GM19463 (cell line): ENCODE measurements around the gene FAM78B.
A peak's percentile ranks its signal among the peaks of the same experiment; 100 is the strongest.

Experiments
- ATAC-seq: cut with Tn5 transposase; IDR thresholded peaks from one replicate; pipeline ENCODE4 v1.9.1; 2021; ENCODE audit warnings: mild to moderate bottlenecking, moderate library complexity; ENCODE audit not compliant: unreplicated experiment

FAM78B gene

GRCh38 chr1:166164995-166165660 is 1.7 kb downstream of the FAM78B start:
- peak; percentile 17 for ATAC-seq

- ATAC-seq: no peak
Measured at GRCh38 chr1:166164646-166164994, 2.2 kb downstream of the FAM78B start.

GRCh38 chr1:166159656-166160055 is 7.1 kb downstream of the FAM78B start:
- no peak for ATAC-seq

- no peak for ATAC-seq
Measured at GRCh38 chr1:166156674-166157073, 10.1 kb downstream of the FAM78B start.

- ATAC-seq: no peak
Measured at GRCh38 chr1:166155108-166155507, 11.7 kb downstream of the FAM78B start.

GRCh38 chr1:166153525-166154314 is 13.1 kb downstream of the FAM78B start:
- no peak for ATAC-seq

- no peak for ATAC-seq
Measured at GRCh38 chr1:166152978-166153377, 13.8 kb downstream of the FAM78B start.

GRCh38 chr1:166151804-166152203 is 15.0 kb downstream of the FAM78B start:
- ATAC-seq: no peak

- ATAC-seq: no peak
Measured at GRCh38 chr1:166145499-166145898, 21.3 kb downstream of the FAM78B start.

- ATAC-seq: no peak
Measured at GRCh38 chr1:166141969-166142368, 24.8 kb downstream of the FAM78B start.

- no peak for ATAC-seq
Measured at GRCh38 chr1:166140251-166140650, 26.6 kb downstream of the FAM78B start.

- no peak for ATAC-seq
Measured at GRCh38 chr1:166139735-166140134, 27.1 kb downstream of the FAM78B start.

- no peak for ATAC-seq
Measured at GRCh38 chr1:166136699-166137401, 30.0 kb downstream of the FAM78B start.

GRCh38 chr1:166136222-166136621 is 30.6 kb downstream of the FAM78B start:
- no peak for ATAC-seq

- ATAC-seq: peak; percentile 66
Measured at GRCh38 chr1:166133857-166134256, 32.9 kb downstream of the FAM78B start.

GRCh38 chr1:166133276-166133841 is 33.4 kb downstream of the FAM78B start:
- no peak for ATAC-seq

- no peak for ATAC-seq
Measured at GRCh38 chr1:166132496-166132895, 34.3 kb downstream of the FAM78B start.

GRCh38 chr1:166129006-166129405 is 37.8 kb downstream of the FAM78B start:
- ATAC-seq: no peak

- ATAC-seq: no peak
Measured at GRCh38 chr1:166128195-166128594, 38.6 kb downstream of the FAM78B start.

GRCh38 chr1:166127003-166127402 is 39.8 kb downstream of the FAM78B start:
- ATAC-seq: no peak

- ATAC-seq: no peak
Measured at GRCh38 chr1:166122873-166123466, 43.8 kb downstream of the FAM78B start.
